C4-2B (cell line): Measurements from ENCODE around the gene CLTB.

Source experiments
- CTCF ChIP-seq: fragments of 450-650 bp; conservative IDR thresholded peaks from 2 replicates; pipeline ENCODE4 v1.5.1; 2017; ENCODE audit warnings: mild to moderate bottlenecking
- ZFX ChIP-seq: fragments of 450-650 bp; IDR thresholded peaks from 2 replicates; pipeline ENCODE4 v1.6.1; 2017

GRCh38 chr5:176438959-176439757, 22.8 kb upstream of the CLTB start:
- TF ChIP-seq CTCF (no peak), ZFX (no peak)
